ENCODE data around the gene MAGI2.

Gene MAGI2

DNA sequence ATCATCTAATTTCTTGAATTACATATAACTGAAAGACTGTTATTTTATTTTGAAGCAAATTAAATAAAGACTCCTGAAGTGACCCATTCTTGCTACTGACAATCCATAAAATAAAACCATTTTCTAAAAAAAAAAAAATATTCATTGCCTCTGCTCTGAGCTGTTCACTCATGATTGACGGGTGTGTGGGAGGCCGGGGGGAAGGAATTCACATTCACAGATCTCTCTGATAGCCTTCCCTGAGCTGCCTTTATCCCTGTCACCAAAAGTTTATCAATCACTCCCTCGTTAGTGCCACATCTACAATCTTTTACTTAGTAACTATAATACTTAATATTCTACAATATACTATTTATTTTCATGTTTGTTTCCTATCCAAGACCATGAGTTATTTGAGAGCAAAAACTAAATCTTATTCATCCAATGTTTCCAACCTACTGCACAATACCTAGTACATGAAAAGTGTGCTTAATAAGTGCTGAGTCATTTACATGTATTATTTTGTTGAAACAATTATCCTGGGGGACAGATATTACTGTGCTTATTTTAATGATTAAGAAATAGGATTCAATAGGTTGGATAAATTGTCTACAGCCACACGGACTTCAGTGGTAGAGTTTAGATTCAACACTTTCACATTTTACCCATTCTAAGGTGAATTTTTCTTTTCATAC lies 1036.2 kb downstream of the MAGI2 start:
- H3K36me3 ChIP-seq (ENCODE audit: control insufficient read depth, low read length), result no peaks in the 10 kb centered on the region
- H3K9me3 ChIP-seq (ENCODE audit: control insufficient read depth, insufficient read depth, low read length), result no peaks in the 10 kb centered on the region
- no peak overlapping the region for H3K4me2 ChIP-seq (ENCODE audit: low read length)
- no peak overlapping the region for H3K27ac ChIP-seq (ENCODE audit: low read depth, low read length)
- no peaks in the 10 kb centered on the region for H3K79me2 ChIP-seq (ENCODE audit: control insufficient read depth, low read length)
- no peaks in the 10 kb centered on the region for H3F3A ChIP-seq (ENCODE audit: control insufficient read depth, insufficient read depth)
- H3K4me3 ChIP-seq (ENCODE audit: low read length), result no peak overlapping the region
- TF ChIP-seq EZH2phosphoT487 (IDR thresholded peaks at IDR 0.05; ENCODE audit: borderline replicate concordance, low read length), result no peak
- TF ChIP-seq, protein P1, sequence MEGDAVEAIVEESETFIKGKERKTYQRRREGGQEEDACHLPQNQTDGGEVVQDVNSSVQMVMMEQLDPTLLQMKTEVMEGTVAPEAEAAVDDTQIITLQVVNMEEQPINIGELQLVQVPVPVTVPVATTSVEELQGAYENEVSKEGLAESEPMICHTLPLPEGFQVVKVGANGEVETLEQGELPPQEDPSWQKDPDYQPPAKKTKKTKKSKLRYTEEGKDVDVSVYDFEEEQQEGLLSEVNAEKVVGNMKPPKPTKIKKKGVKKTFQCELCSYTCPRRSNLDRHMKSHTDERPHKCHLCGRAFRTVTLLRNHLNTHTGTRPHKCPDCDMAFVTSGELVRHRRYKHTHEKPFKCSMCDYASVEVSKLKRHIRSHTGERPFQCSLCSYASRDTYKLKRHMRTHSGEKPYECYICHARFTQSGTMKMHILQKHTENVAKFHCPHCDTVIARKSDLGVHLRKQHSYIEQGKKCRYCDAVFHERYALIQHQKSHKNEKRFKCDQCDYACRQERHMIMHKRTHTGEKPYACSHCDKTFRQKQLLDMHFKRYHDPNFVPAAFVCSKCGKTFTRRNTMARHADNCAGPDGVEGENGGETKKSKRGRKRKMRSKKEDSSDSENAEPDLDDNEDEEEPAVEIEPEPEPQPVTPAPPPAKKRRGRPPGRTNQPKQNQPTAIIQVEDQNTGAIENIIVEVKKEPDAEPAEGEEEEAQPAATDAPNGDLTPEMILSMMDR (IDR thresholded peaks at IDR 0.05; ENCODE audit: low read depth, low read length, poor library complexity, severe bottlenecking), result no peak
- no peaks in the 10 kb centered on the region for H3K27me3 ChIP-seq (ENCODE audit: control insufficient read depth, low read length)
- no peaks in the 10 kb centered on the region for H3K9me2 ChIP-seq (replicated peaks; ENCODE audit: control insufficient read depth, low read length)
- no peaks in the 10 kb centered on the region for H3K4me1 ChIP-seq (ENCODE audit: control insufficient read depth, low read length)
- H4K20me1 ChIP-seq (ENCODE audit: control insufficient read depth, insufficient read depth, low read depth, low read length), result no peaks in the 10 kb centered on the region

DNA sequence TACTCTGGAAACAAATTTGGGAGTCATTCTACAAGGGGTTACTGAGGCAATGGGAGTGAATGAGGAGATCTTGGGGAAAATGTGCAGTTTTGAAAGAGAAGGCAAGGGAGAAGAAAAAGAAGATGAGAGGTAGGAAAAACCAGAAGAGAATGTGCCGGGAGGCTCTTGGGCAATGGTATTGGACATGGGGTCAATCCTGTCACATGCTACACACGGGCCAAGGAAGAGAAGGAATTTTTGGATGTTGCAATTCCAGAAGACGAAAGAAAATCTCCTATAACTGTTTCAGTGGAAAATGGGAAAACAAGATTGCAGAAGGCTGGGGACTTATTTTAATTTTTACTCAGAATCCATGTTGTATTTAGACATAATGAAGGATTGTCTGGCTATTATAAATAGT lies 1039.9 kb downstream of the MAGI2 start:
- H4K20me1 ChIP-seq (ENCODE audit: control insufficient read depth, insufficient read depth, low read depth, low read length), result no peaks in the 10 kb centered on the region
- no peaks in the 10 kb centered on the region for H3K27me3 ChIP-seq (ENCODE audit: control insufficient read depth, low read length)
- H3K9me3 ChIP-seq (ENCODE audit: control insufficient read depth, insufficient read depth, low read length), result no peaks in the 10 kb centered on the region
- H3K4me2 ChIP-seq (ENCODE audit: low read length), result no peak overlapping the region
- no peaks in the 10 kb centered on the region for H3K36me3 ChIP-seq (ENCODE audit: control insufficient read depth, low read length)
- H3K27ac ChIP-seq (ENCODE audit: low read depth, low read length), result no peak overlapping the region
- no peaks in the 10 kb centered on the region for H3K79me2 ChIP-seq (ENCODE audit: control insufficient read depth, low read length)
- H3K4me1 ChIP-seq (ENCODE audit: control insufficient read depth, low read length), result no peaks in the 10 kb centered on the region
- H3K4me3 ChIP-seq (ENCODE audit: low read length), result no peak overlapping the region
- H3K9me2 ChIP-seq (replicated peaks; ENCODE audit: control insufficient read depth, low read length), result no peaks in the 10 kb centered on the region
- no peak for TF ChIP-seq EZH2phosphoT487 (IDR thresholded peaks at IDR 0.05; ENCODE audit: borderline replicate concordance, low read length)
- TF ChIP-seq, protein P1 (IDR thresholded peaks at IDR 0.05; ENCODE audit: low read depth, low read length, poor library complexity, severe bottlenecking), result no peak
- no peaks in the 10 kb centered on the region for H3F3A ChIP-seq (ENCODE audit: control insufficient read depth, insufficient read depth)

DNA sequence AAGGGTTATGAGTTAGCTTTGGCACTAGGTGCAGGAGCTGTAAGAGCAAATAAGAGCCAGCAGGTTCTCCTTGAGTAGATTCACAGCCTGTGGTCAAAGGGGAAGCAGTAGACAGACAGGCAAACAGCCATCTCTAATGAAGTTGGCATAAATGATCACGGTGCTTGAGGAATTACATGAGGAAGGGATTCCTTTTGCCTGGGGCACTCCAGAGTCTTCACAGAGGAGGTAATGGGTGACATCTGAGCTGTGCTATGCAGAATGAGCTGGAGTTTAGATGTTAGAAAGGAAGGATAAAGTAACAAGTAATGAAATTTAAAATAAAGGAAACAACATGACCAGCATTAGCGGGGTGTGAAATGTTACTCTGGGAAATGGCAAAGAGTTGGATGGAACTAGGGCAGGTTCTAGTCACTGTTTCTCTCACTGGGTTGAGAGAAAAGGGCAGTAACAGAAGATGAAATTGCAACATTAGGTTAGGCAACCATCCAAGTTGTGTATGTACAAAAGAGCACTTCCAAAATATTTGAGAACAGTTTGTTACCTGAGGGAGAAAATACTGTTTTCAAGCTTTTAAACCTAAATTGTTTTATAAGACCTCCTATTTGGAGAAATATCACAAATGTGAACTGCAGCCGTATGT lies 1041.1 kb downstream of the MAGI2 start:
- Histone ChIP-seq H3K4me2 (ENCODE audit: low read length) (no peak overlapping the region), H3K36me3 (ENCODE audit: control insufficient read depth, low read length) (no peaks in the 10 kb centered on the region), H3K9me3 (ENCODE audit: control insufficient read depth, insufficient read depth, low read length) (no peaks in the 10 kb centered on the region), H3K4me1 (ENCODE audit: control insufficient read depth, low read length) (no peaks in the 10 kb centered on the region), H3K79me2 (ENCODE audit: control insufficient read depth, low read length) (no peaks in the 10 kb centered on the region), H3K27ac (ENCODE audit: low read depth, low read length) (no peak overlapping the region), H3F3A (ENCODE audit: control insufficient read depth, insufficient read depth) (no peaks in the 10 kb centered on the region), H4K20me1 (ENCODE audit: control insufficient read depth, insufficient read depth, low read depth, low read length) (no peaks in the 10 kb centered on the region), H3K9me2 (replicated peaks; ENCODE audit: control insufficient read depth, low read length) (no peaks in the 10 kb centered on the region), H3K27me3 (ENCODE audit: control insufficient read depth, low read length) (no peaks in the 10 kb centered on the region), H3K4me3 (ENCODE audit: low read length) (no peak overlapping the region)
- TF ChIP-seq EZH2phosphoT487 (IDR thresholded peaks at IDR 0.05; ENCODE audit: borderline replicate concordance, low read length), result no peak
- TF ChIP-seq, protein P1 (IDR thresholded peaks at IDR 0.05; ENCODE audit: low read depth, low read length, poor library complexity, severe bottlenecking), result no peak
